Stimulated activated CD4-positive, alpha-beta T cell treated with anti-CD3 and anti-CD28 coated beads, Interleukin-1b, Interleukin-23, amount 100 ng/mL, for 24 hours (primary cell): ENCODE measurements around the gene GNAQ.
"Not testable (repeated sequence)": the region's sequence is repeated elsewhere in the genome, so short reads cannot be mapped to it uniquely, and the experiment has no call there.

Source experiments
- DNase-seq, 4 experiments: peaks; one replicate each; pipeline ENCODE4 v3.0.0-alpha.2; 2020; ENCODE audit warnings: low read depth in 4 of 4, low spot score in 1 of 4

The GNAQ gene

DNA sequence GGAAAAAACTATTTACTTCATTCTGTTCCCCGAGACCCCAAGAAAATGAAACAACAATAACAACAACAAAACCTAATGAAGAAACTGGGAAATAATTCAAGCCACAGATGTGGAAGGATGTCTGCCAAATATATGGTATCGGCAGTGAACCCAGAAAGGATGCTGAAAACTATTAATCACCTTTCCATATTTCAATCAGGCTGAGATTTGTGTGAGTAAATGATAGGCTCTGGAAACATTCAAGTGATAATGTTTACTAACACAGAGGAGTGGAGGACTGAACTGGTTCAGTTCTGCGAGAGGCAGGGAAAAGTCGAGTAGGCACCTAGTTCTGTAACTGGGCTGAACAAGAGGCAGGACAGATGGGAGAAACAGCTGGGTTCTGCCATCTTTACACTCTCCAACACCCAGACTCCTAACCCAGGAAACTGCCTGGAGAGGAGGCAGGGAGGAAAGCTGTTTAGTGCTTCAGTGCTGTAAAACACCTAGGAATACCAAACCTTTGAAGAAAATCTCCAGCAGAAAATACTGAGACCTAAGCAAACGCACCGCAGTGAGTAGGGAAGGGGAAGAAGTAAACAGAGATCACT lies 286.7 kb downstream of the GNAQ start:
- no peak for DNase-seq

DNA sequence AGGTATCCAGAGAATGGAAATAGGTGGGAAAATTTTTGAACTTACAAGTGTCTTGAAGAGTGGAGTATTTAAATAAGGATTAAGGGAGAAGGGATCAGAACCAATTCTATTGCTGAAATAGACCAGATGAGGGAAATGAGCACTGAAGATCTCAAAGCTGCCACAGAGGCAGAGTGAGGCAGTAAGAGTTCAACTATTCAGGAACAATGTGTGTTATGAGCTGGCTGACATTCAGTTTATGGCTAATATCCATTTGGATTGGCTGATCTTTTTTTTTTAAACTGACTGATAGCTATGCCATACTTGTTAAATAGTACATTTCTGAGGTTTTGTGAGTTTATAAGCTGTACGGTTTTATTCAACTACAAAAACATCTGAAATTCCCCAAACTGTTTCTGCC lies 288.2 kb downstream of the GNAQ start:
- no peak for DNase-seq

DNA sequence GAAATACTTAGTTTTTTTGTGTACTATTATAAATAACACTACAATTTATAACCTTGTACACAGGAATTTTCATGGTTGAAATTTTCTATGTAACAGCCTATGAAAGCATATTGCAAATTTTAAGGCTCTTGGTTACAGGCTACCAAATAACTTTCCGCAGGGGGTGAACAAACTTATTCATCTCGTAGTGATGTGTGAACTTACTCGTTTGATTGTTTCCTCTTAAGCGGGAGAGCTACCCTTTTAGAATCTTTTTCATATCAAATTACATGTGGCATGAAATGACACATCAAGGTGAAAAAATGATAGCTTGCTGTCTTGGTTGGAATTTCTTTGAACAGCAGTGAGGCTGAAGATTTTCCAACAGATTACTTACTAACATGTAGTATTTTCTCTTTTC lies 292.7 kb downstream of the GNAQ start:
- DNase-seq = no peak

DNA sequence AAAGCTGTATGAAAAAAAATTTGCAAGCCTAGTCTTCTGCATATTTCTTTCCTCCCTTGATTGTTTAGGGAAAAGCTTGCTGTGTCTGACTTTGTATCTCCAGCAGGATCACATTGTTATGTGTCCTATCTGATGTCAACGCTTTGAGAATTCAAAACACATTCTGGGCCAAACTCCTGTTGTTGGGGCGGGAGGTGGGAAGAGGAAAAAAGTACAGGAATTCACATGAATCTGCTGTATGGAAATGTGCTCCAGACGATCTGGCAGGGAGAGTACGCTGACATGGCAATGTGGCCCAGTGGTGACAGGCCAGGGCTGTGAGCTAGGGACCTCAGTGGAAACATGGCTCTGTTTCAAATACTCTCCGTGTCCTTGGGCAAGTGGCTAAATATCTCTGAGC lies 296.1 kb downstream of the GNAQ start:
- DNase-seq = no peak

DNA sequence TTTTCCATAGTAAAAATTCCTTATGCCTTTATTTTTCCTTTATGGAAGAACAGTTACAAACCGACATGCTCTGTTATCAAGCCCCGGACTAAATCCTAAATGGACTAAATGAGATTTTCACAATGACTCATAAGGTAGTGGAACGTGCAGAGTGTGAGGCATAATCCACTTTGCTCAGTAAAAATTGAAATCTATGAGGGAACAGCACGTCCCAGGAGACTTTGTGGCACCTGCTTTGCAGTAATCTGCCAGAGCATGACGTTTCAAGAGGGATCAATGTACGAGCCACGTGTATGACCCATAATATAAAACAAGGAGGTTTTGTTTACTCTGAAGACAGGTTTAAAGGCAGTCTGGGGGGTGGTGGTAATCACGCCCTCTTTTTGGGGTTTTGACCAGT lies 299.7 kb downstream of the GNAQ start:
- no peak for DNase-seq

DNA sequence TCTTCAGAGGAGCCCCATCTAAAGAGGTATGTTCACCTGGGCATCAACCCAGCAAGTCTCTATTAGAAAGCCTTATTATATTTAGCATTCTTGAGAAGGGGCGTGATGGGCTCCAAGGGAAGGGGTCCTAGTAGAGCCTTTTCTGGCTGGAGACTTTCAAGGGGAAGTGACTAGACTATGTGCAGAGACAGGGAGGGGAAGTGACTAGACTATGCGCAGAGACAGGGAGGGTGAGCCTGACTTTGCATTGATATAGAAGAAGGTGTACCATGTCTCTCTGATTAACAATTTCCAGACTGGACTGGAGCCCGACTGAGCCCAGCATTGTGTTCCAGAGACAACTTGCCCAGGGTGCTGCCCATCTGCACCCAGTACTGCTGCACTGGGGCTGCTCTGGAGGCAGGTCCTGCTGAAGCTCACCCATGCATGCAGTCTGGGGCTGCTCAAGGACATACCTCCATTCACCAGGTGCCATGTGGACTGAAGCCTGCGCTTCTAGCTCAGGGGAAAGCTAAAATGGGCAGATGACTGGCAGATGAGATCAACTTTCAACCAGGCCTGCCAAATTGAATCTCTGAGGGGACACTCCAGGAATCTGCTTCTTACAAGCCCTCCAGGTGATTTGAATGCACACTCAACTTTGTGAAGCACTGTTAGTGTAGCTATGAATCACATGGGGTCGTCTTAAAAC lies 300.5 kb downstream of the GNAQ start:
- no peak for DNase-seq

DNA sequence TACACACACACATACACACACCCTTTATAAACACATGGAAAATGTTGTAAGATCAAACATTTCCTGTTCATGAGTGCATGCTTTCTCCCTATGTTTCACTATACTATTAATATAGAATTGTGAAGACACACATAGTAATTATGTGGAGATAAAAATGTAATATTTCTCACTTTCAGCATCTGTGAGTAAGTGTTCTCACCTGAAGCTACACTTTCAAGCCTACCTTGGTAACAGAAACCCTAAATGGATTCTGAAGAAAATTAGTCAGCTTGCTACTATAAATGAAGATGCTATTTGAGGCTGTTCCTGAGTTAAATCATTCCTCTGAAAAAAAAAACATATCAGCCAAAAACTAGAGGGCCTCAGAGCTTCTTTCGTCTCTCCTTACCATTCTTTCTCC lies 302.4 kb downstream of the GNAQ start:
- DNase-seq = no peak

DNA sequence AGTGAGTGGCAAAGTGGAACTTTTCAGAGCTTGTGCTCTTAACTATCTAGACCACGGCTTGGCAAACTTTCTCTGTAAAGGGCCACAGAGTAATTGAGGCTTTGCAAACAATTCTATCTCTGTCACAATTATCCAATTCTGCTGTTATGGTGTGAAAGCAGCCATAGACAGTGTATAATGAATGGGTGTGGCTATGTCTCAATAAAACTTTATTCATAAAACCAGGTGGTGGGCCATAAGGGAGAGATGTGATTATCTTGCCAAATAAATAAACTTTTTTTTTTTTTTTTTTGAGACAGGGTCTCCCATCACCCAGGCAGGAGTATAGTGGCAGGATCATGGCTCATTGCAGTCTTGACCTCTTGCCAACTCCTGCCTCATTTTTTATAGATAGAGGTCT lies 304.8 kb downstream of the GNAQ start:
- no peak for DNase-seq

DNA sequence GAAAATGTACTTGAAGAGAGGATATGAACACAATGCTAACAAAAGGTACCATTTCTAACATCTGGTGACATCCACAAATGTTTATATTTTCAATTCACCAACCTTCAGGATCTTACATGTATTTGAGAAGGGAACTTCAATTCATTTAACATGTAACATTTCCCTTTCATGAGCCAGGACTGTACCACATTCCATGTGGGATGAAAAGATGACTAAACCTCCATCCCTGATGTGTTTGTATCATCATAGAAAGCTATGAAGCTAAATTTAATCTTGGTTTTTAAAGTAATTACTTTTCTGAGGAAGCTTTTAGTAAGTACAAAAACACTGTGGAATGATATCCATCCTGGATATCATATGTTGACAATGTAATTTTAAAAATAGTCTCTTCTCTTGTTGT lies 305.3 kb downstream of the GNAQ start:
- DNase-seq = no peak

DNA sequence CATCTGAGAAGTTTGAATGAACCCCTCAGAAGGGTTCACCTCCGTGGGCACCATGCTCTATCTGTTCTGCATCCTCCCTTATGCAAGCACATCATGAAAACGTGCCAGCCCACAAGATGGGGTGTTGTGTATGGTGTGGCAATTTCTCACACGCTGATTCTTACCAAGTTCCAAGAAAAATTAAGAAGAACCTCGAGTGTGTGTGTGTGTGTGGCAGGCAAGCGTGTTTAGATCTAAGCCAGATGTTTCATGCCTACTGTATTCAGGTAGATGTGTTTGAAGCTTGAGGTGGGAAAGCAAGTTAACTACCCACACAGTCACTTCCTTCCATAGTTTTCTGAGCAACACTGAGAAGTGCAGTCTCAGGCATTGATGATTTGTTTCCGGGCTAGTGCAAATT lies 305.8 kb downstream of the GNAQ start:
- DNase-seq = no peak

DNA sequence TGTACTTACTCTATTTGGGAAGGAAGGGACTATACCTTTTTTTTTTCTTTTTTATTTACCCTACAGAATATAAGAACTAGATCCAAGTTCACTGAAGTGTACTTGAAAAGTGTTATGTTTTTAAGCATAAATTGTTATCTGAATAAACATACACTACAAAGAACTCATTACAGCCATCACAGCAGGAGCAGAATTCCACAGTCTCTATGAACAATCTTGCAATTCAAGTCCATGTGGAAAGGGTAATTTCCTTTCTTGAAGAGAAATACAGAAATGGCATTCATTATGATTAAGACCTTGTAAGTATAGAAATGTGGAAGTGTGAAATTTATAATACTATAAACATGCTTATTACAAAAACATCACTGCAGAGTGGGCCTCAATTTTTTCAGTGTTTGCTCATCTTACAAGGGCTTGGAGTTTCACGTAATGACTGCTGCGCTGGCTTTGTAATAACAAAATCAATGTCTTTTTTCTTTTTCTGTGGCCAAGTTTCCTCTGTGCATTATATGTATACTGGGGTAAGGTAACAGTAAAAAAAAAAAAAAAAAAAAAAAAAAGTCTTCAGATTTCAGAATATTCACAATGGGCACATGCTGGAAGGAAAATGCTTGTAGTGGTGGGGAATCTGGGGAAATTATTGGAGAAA lies 306.4 kb downstream of the GNAQ start:
- no peak for DNase-seq

DNA sequence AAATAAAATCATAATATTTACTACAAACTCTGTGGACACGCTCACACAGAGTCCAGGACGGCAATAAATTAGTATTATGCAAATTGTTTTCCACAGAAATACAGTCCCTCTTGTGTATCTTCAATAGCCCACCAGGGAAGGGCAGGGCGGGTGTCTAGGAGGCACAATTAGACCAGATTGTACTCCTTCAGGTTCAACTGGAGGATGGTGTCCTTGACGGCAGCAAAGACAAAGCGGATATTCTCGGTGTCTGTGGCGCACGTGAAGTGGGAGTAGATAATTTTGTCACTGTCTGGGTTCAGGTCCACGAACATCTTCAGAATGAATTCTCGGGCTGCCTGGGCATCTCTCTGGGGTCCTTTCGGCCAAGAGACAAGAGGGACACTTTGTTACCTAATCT lies 310.5 kb downstream of the GNAQ start:
- DNase-seq = not testable (repeated sequence)

DNA sequence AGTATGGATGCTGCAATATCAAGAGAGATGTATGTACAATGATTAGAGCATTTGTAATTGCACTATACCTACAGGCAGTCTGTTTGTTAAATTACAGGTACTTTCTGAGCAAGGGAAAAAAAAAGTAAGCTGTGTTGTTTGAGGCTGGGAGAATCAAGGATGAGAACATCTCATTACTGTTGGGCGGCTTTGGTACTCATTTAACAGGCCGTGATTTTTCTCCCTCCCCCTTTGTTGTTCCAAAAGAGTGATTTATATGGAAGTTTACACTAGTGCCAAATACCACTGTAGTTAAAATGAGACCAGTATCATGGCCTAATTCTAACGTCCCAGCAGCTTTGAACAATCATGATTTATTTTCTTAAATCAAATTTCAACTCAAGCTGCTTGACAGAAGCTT lies 312.3 kb downstream of the GNAQ start:
- no peak for DNase-seq

DNA sequence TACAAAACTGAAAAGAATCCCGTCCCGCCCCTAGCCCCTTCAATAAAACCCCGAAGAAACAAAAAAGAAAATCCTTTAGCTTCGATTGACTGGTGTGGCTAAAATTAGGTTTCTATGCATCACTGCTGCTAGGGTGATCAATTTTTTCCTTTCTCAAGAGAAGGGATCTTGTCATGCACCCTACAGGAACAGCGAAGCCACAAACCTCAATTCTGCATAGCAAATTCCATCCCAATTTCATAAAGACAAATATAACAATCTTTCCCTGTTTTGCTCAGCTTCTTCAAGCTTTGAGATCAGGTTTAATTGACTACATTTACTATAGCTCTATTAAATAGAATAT lies 313.3 kb downstream of the GNAQ start:
- not testable (repeated sequence) for DNase-seq

DNA sequence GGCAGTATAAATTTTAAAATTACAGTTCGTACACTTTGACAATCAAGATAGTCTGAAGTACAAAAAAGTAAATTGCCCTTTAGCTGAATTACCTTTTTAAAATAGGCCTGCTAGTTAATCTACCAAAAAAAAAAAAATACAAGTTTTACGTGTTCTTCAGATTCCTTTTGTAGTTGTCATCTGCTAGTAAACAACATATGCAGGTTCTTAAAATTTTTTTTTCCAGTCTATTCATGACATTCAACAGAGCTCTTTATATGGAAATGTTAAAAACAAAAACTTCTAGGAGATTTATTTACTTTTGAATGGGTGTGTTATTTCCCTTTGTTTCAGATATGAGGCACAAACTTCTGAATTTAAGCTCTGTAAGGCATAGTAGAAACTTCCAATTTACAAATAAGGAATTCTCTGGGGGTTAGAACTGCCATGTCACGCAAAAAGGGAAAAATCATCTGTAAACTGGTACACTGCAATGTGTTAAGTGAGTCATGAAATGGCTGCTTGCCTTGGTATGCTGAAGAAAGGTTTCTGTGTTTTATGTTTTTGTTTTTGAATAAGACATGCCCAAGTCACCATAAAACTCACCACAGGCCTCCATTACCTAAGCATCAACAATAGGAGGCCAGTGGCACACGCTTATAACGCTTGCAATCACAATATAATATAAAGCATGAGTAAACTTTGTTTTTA lies 313.9 kb downstream of the GNAQ start:
- not testable (repeated sequence) for DNase-seq

DNA sequence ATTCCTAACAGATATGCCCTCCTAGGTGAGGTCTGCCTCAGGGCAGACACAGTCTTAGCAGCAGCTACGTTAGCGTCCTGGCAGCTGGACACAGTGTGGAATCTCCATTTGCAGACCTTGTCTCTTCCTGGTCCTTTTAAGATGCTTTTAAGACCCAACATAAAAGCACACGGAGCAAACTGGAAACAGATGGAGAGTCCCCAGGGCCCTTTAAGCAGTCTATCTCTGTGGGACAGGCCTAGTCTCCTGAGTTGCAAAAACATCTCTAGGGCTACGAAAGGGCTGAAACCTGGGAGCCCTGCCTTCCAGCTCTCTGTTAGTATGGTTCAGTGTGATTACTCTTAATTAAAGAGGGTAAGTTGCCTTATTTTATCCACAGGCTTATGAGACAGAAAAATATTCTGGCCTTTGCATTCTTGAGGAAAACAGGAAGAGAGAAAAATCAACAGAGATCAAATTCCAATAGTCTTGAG lies 317.5 kb downstream of the GNAQ start:
- no peak for DNase-seq

DNA sequence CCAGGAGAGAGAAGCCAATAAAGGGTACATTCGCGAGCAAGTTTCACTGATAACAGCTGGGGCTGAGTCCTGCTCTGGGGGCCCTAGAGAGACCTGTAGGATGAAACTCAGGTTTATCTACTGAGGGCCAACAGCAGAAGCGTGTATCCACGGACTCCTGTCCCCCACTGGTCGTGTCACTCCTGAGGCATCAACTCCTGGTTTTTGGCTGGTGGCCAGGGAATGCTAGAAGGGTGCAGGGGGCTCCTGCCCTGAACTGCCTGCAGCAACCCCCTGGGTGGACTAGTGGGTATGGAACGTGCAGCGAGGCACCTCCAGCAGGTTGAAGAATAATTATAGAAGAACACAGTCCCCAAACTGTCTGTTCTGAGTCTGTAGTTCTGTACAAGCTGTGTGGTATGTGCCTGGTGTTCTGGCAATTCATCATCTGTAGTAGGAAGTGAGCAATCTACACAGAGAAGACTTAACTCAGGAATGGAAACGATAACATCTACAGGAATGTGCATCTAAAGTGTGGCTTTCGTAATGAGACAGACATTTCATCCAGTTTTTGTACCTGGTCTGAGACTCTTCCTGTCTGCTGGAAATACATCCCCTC lies 319.0 kb downstream of the GNAQ start:
- no peak for DNase-seq

DNA sequence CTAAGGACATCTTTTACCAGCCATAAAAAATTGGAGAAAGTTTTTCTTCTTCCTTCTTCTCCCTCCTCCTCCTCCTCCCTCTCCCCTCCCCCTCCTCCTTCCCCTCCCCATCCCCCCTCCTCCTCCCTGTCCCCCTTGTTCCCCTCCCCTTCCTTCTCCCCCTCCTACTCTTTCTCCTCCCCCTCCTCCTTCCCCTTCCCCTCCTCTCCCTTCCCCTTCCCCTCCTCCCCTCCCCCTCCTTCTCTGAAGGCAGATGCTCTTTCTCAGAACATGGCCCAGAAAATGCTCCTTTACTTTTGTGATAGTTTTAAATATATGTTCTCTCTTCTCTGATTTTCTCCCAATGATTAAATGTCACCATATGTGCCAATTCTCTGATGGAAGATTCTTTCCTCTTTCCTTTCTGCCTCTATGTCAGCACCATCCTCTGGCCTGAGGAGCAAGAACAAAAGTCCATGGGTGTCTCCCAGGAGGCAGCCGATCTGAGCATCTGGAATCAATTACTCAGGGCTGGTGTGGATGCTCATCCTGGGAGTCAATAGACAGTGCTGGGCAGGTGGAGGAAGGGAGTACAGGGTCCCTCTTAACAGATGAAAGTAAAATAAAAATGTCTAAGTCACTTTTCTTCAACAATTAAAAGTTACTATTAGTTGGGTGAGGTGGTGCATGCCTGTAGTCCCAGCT lies 320.5 kb downstream of the GNAQ start:
- DNase-seq = no peak

DNA sequence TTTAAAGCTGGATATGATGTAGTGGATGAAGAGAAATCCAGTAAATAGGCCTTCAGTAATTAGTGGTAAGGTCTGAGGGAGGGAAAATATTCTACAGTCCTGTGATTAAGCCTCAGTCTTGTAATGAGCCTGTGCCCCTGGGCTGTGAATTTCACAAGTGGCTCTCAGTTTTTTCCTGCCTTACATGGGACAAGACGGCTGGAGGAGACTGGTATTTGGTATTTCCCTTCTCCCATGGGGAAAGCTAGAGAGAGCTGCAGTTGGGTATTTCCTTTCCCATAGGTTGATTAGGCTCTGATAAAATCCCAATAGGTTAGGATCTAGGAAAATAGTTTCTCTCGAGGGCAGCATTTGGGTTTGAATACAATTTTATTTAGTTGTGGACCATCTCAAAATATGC lies 321.3 kb downstream of the GNAQ start:
- DNase-seq = no peak

DNA sequence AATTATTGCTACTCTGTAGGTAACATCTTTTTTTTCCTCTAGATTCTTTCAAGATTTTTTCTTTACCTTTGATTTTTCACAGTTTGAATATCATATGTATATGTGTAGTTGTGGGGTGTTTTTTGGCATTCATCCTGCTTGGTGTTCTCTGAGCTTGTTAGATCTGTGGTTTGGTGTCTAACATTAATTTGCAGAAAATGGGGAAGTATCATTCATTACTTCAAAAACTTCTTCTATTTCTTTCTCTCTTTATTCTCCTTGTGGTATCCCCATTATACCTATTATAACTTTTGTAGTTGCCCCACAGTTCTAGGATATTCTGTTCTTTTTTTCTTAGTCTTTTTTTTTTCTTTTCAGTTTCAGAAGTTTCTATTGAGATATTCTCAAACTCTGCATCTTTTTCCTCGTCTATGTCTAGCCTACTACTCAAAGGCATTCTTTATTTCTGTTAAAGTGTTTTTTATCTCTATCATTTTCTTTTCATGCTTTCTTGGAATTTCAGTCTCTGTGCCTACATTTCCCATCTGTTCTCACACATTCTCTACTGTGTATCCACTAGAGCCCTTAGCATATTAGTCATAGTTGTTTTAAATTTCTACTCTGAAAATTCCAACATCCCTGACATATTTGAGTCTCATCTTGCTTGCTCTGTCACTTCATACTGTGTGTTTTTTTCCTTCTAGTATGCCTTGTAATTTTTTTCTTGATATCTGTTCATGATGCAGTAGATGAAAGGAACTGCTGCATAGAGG lies 323.4 kb downstream of the GNAQ start:
- DNase-seq = no peak
